HEK293 (cell line): ENCODE measurements around the gene NTN5.
A peak's percentile ranks its signal among the peaks of the same experiment; 100 is the strongest.

ENCODE experiments used
- CTCF ChIA-PET: fragments of 350-600 bp; formaldehyde crosslinking; extraction: SDS; loops from one replicate; lab custom pipeline; 2021; ENCODE audit warnings: antibody characterized with exemption; lab: Yijun Ruan, JAX
- POLR2A ChIA-PET: fragments of 300-600 bp; formaldehyde crosslinking; extraction: SDS; loops from one replicate; lab custom pipeline; 2020; ENCODE audit warnings: antibody characterized with exemption, inconsistent platforms; lab: Yijun Ruan, JAX
- H3K27ac ChIP-seq: fragments of 200-500 bp; sonication (Bioruptor generic); 2 replicates; pipeline ENCODE4 v1.5.1; 2014; ENCODE audit warnings: low read depth, low read length, control low read depth, inconsistent platforms; ENCODE audit errors: extremely low read depth
- H3K36me3 ChIP-seq, 2 experiments: fragments of 200-500 bp in 1 of 2; sonication (Bioruptor generic) in 1 of 2; 1 replicate in 1 of 2; 2 replicates in 1 of 2; pipeline ENCODE4 v1.5.1; 2014 to 2017; ENCODE audit warnings: inconsistent platforms in 2 of 2, low read length in 2 of 2; ENCODE audit not compliant: control insufficient read depth in 2 of 2, insufficient read depth in 1 of 2
- H3K4me1 ChIP-seq: fragments of 200-500 bp; sonication (Bioruptor generic); 2 replicates; pipeline ENCODE4 v1.5.1; 2014; ENCODE audit warnings: mild to moderate bottlenecking, low read length, inconsistent platforms; ENCODE audit not compliant: control insufficient read depth, insufficient read depth
- H3K4me3 ChIP-seq: 2 replicates; pipeline ENCODE4 v1.5.1; 2011; ENCODE audit warnings: low read depth, mild to moderate bottlenecking, control low read depth, low read length, moderate library complexity
- H3K9me3 ChIP-seq: fragments of 200-500 bp; sonication (Bioruptor generic); 2 replicates; pipeline ENCODE4 v1.5.1; 2014; ENCODE audit warnings: low read depth, low read length, inconsistent platforms; ENCODE audit not compliant: control insufficient read depth, insufficient read depth
- GLI2 ChIP-seq: fragments of 450-650 bp; formaldehyde crosslinking; IDR thresholded peaks from 2 replicates; pipeline ENCODE4; 2017; ENCODE audit warnings: missing biosample characterization, missing genetic modification characterization, low read depth, borderline replicate concordance
- HOXD13 ChIP-seq: sonication (generic); formaldehyde crosslinking; IDR thresholded peaks from 2 replicates; pipeline ENCODE4 v1.8.0; 2022; ENCODE audit warnings: missing genetic modification reagents, borderline replicate concordance
- SCRT1 ChIP-seq: fragments of 450-650 bp; formaldehyde crosslinking; IDR thresholded peaks from 2 replicates; pipeline ENCODE4 v1.5.1; 2016; ENCODE audit warnings: missing biosample characterization, missing genetic modification characterization, borderline replicate concordance
- ZBTB1 ChIP-seq: fragments of 450-650 bp; formaldehyde crosslinking; IDR thresholded peaks from 2 replicates; pipeline ENCODE4 v1.5.1; 2016; ENCODE audit warnings: missing biosample characterization, missing genetic modification characterization
- ZBTB21 ChIP-seq: fragments of 450-650 bp; formaldehyde crosslinking; IDR thresholded peaks from 2 replicates; pipeline ENCODE4 v1.5.1; 2017; ENCODE audit warnings: missing biosample characterization, missing genetic modification characterization
- ZNF184 ChIP-seq: fragments of 450-650 bp; IDR thresholded peaks from 2 replicates; pipeline ENCODE4 v1.5.1; 2018; ENCODE audit warnings: missing biosample characterization, mild to moderate bottlenecking, missing genetic modification characterization
- ZNF266 ChIP-seq: fragments of 450-650 bp; formaldehyde crosslinking; IDR thresholded peaks from 2 replicates; pipeline ENCODE4 v1.5.1; 2016; ENCODE audit warnings: missing biosample characterization, missing genetic modification characterization, low read depth
- ZNF514 ChIP-seq: fragments of 450-650 bp; formaldehyde crosslinking; IDR thresholded peaks from 2 replicates; pipeline ENCODE4 v1.5.1; 2016; ENCODE audit warnings: missing biosample characterization, missing genetic modification characterization
- ZNF521 ChIP-seq: fragments of 450-650 bp; formaldehyde crosslinking; IDR thresholded peaks from 2 replicates; pipeline ENCODE4 v1.5.1; 2017; ENCODE audit warnings: missing biosample characterization, mild to moderate bottlenecking, missing genetic modification characterization
- ZNF544 ChIP-seq: fragments of 450-650 bp; formaldehyde crosslinking; IDR thresholded peaks from 2 replicates; pipeline ENCODE4 v1.5.0; 2017; ENCODE audit warnings: missing biosample characterization, missing genetic modification characterization
- ZNF660 ChIP-seq: fragments of 450-650 bp; IDR thresholded peaks from 2 replicates; pipeline ENCODE4 v1.5.1; 2018; ENCODE audit warnings: missing biosample characterization, mild to moderate bottlenecking, missing genetic modification characterization
- ZNF768 ChIP-seq: fragments of 450-650 bp; formaldehyde crosslinking; IDR thresholded peaks from 2 replicates; pipeline ENCODE4 v1.5.1; 2018; ENCODE audit warnings: missing biosample characterization, mild to moderate bottlenecking, missing genetic modification characterization
- TF ChIP-seq, protein P1 (sequence below): fragments of 450-650 bp; formaldehyde crosslinking; IDR thresholded peaks from 2 replicates; pipeline ENCODE4 v1.5.1; 2016; ENCODE audit warnings: missing biosample characterization, missing genetic modification characterization, low read depth
- TF ChIP-seq, protein P2 (sequence below): fragments of 450-650 bp; formaldehyde crosslinking; IDR thresholded peaks from 2 replicates; pipeline ENCODE4 v1.5.1; 2016; ENCODE audit warnings: missing biosample characterization, missing genetic modification characterization, borderline replicate concordance
- TF ChIP-seq, protein P3 (sequence below): fragments of 450-650 bp; formaldehyde crosslinking; optimal IDR thresholded peaks from 2 replicates; pipeline ENCODE3; 2016; ENCODE audit warnings: missing biosample characterization, mild to moderate bottlenecking, missing genetic modification characterization
- TF ChIP-seq, protein P4 (sequence below): fragments of 450-650 bp; formaldehyde crosslinking; IDR thresholded peaks from 2 replicates; pipeline ENCODE4 v1.5.1; 2016; ENCODE audit warnings: missing biosample characterization, missing genetic modification characterization, borderline replicate concordance

NTN5 gene

DNA sequence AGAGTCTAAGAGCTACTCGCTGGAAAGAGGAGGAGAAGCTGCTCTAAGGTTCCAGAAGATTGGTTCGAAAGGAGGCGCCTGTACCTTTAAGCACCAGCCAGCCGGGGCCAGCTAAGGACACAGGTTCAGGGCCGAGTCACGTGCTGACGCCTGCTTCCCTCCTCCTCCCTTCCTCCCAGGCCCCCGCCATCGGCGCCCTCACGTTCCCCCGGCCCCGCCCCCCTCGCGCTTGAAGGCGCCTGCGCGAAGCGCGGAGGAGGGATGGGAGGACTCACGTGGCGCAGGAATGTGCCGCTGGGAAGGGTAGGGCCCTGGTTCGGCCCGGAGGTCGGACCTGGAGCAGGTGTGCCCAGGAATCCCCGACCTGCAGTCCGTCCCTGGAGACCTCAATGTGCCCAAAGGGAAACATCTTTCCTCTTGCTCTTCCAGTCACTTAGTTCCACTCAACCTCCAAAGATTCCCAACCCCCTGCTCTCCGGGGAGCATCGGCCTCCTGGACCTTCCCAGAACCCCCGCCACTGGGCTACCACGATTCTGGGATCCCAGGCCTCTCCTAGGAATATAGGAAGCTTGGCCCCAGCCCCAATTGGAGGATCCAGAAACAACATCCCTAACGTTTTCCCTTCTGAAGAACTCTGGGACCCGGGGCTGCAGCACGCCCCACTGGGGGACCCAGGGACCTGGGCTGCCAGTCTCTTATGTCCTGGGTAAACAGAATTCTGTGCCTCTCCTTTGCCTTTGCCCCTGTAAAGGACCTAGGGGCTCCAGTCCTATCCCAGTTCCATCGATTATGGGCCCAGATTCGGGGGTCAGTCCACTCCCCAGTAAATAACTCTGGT is 38.2 kb downstream of the NTN5 start (continued):
- no peak for TF ChIP-seq ZNF266

DNA sequence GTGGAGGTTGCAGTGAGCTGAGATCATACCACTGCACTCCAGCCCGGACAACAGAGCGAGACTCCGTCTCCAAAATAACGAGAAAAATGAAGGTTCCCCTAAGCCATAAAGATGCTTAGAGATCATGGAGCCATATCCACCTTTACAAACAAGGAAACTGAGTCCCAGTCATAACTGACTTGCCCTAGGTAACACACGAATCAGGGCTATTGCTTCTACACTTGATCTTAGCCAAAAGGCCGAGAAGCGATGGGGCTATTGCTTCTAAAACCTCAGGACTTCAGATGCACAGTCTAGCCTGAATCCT is 38.8 kb downstream of the NTN5 start:
- Histone ChIP-seq H3K4me1 (peaks cover 23% of the 10 kb centered on the region), H3K27ac (peak overlapping the region; percentile 86)
- CTCF ChIA-PET, result interaction anchor here (0.7 to 1.6 kb wide), 5 partner anchors 12 to 144 kb away, joined by 3 to 4 read pairs (median 3); partner anchors contain the start of gene CA11

More for the DNA sequence above, 38.8 kb downstream of the NTN5 start:
- no peak overlapping the region for H3K4me3 ChIP-seq
- TF ChIP-seq, protein P1, sequence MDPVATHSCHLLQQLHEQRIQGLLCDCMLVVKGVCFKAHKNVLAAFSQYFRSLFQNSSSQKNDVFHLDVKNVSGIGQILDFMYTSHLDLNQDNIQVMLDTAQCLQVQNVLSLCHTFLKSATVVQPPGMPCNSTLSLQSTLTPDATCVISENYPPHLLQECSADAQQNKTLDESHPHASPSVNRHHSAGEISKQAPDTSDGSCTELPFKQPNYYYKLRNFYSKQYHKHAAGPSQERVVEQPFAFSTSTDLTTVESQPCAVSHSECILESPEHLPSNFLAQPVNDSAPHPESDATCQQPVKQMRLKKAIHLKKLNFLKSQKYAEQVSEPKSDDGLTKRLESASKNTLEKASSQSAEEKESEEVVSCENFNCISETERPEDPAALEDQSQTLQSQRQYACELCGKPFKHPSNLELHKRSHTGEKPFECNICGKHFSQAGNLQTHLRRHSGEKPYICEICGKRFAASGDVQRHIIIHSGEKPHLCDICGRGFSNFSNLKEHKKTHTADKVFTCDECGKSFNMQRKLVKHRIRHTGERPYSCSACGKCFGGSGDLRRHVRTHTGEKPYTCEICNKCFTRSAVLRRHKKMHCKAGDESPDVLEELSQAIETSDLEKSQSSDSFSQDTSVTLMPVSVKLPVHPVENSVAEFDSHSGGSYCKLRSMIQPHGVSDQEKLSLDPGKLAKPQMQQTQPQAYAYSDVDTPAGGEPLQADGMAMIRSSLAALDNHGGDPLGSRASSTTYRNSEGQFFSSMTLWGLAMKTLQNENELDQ (tag by site-specific recombination), result no peak
- TF ChIP-seq, protein P2, sequence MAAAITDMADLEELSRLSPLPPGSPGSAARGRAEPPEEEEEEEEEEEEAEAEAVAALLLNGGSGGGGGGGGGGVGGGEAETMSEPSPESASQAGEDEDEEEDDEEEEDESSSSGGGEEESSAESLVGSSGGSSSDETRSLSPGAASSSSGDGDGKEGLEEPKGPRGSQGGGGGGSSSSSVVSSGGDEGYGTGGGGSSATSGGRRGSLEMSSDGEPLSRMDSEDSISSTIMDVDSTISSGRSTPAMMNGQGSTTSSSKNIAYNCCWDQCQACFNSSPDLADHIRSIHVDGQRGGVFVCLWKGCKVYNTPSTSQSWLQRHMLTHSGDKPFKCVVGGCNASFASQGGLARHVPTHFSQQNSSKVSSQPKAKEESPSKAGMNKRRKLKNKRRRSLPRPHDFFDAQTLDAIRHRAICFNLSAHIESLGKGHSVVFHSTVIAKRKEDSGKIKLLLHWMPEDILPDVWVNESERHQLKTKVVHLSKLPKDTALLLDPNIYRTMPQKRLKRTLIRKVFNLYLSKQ, result no peak
- TF ChIP-seq ZNF660 (tag by site-specific recombination) (no peak), ZNF768 (tag by site-specific recombination) (no peak), HOXD13 (no peak), ZNF184 (tag by site-specific recombination) (no peak), ZBTB1 (no peak), ZNF544 (no peak), ZNF514 (tag by site-specific recombination) (no peak), ZNF521 (tag by site-specific recombination) (no peak), GLI2 (tag by site-specific recombination) (no peak), SCRT1 (no peak), ZBTB21 (tag by site-specific recombination) (no peak)
- TF ChIP-seq, protein P3, sequence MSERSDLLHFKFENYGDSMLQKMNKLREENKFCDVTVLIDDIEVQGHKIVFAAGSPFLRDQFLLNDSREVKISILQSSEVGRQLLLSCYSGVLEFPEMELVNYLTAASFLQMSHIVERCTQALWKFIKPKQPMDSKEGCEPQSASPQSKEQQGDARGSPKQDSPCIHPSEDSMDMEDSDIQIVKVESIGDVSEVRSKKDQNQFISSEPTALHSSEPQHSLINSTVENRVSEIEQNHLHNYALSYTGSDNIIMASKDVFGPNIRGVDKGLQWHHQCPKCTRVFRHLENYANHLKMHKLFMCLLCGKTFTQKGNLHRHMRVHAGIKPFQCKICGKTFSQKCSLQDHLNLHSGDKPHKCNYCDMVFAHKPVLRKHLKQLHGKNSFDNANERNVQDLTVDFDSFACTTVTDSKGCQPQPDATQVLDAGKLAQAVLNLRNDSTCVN (tag by site-specific recombination), result no peak
- TF ChIP-seq, protein P4, sequence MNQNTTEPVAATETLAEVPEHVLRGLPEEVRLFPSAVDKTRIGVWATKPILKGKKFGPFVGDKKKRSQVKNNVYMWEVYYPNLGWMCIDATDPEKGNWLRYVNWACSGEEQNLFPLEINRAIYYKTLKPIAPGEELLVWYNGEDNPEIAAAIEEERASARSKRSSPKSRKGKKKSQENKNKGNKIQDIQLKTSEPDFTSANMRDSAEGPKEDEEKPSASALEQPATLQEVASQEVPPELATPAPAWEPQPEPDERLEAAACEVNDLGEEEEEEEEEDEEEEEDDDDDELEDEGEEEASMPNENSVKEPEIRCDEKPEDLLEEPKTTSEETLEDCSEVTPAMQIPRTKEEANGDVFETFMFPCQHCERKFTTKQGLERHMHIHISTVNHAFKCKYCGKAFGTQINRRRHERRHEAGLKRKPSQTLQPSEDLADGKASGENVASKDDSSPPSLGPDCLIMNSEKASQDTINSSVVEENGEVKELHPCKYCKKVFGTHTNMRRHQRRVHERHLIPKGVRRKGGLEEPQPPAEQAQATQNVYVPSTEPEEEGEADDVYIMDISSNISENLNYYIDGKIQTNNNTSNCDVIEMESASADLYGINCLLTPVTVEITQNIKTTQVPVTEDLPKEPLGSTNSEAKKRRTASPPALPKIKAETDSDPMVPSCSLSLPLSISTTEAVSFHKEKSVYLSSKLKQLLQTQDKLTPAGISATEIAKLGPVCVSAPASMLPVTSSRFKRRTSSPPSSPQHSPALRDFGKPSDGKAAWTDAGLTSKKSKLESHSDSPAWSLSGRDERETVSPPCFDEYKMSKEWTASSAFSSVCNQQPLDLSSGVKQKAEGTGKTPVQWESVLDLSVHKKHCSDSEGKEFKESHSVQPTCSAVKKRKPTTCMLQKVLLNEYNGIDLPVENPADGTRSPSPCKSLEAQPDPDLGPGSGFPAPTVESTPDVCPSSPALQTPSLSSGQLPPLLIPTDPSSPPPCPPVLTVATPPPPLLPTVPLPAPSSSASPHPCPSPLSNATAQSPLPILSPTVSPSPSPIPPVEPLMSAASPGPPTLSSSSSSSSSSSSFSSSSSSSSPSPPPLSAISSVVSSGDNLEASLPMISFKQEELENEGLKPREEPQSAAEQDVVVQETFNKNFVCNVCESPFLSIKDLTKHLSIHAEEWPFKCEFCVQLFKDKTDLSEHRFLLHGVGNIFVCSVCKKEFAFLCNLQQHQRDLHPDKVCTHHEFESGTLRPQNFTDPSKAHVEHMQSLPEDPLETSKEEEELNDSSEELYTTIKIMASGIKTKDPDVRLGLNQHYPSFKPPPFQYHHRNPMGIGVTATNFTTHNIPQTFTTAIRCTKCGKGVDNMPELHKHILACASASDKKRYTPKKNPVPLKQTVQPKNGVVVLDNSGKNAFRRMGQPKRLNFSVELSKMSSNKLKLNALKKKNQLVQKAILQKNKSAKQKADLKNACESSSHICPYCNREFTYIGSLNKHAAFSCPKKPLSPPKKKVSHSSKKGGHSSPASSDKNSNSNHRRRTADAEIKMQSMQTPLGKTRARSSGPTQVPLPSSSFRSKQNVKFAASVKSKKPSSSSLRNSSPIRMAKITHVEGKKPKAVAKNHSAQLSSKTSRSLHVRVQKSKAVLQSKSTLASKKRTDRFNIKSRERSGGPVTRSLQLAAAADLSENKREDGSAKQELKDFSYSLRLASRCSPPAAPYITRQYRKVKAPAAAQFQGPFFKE (tag by site-specific recombination), result no peak
- POLR2A ChIA-PET, result interaction anchor here (0.6 to 8.1 kb wide), 6 partner anchors 10 to 239 kb away, joined by 4 to 97 read pairs (median 16); partner anchors contain the start of genes CA11, FAM83E, PPP1R15A and RPL18
- no peaks in the 10 kb centered on the region for H3K9me3 ChIP-seq
- H3K36me3 ChIP-seq, result peaks cover 8 to 35% of the 10 kb centered on the region in 2 experiments; a peak in 2 of 3 replicates
